ENCODE measurements around the gene CFAP46.

The CFAP46 gene

DNA sequence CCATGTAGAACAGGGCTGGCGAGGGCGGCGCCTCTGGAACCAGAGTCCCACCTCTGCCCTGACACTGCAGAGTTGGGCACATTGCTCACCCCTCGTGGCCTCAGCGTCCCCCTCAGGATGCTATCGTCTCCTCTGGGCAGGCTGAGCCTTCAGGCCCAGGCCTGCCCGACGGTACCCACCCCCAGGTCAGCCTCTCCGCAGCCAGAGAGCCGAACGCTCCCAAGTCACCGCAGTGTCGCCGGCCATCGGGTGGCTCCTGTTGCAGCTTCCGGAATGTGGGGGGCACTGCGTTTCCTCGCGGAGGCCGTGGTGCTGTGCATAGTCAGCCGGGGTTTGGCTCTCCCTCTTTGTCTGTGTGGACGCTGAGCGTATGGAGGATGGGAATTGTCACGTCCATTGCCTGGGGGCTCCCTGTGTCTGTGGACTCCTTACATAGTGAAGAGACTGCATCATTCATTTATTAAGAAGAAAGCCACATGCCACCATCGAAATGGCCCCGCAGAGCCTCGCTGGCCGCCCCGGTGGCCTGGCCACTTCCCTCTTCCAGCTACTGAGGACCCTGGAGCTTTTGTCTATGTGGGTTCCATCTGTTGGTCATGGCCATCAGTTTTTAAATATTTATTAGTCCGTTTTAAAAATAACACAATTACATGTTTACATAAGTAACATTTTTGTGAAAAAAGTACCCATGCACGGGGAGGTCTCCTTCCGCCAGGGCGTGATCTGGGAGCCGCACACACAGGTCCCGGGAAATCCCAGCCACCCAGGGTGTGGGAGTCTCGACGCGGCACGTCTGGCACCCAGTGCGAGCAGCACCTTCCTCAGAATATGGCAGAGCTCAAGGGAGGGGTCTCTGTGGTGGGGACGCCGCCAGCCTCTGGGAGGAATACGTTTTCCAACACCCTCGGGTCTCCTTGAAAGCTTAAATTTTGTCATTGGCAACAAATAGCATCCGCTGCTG lies 172.0 kb downstream of the CFAP46 start:
- DNase-seq (ENCODE audit: low read depth) = no peak

DNA sequence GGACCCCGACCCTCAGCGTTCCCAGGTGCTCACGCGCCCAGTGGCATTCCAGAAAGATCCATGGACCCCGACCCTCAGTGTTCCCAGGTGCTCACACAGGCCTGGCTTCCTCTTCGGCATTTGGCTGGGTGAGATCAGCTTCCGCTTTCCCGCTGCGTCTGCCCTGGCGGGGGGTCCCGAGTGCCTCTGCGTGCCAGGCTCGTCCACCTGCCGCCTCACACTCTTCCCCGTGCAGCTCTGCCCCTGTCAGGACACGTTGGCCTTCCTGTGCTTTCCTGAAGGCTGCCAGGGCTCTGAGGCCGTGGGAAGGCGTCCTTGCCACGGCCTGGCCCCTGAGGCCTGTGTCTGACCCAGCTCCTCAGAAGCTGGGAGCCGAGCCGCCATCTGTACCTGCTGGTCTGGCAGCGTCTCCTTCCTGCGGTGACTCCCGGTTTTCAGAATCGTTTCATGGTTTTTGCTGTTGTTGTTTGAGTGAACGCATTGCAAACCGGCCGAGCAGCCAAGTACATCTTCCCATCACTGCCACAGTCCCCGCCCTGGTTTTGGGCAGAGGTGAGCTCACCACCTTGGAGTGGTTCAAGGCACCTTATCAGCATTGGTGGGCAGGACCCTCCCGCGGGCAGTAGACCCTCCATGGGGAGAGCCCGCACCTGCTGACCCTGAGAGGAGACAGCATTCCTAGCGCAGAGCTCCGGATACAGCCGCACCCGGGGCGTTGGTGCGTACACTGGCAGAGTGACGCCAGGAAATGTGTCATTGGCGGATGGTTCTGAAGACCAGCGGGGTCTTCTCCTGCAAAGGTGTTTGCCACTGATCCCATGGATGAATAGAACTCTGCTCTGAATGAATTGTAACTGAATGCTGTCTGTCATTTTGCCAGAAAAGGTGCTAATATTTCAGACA lies 173.8 kb downstream of the CFAP46 start:
- DNase-seq (ENCODE audit: low read depth) = no peak

DNA sequence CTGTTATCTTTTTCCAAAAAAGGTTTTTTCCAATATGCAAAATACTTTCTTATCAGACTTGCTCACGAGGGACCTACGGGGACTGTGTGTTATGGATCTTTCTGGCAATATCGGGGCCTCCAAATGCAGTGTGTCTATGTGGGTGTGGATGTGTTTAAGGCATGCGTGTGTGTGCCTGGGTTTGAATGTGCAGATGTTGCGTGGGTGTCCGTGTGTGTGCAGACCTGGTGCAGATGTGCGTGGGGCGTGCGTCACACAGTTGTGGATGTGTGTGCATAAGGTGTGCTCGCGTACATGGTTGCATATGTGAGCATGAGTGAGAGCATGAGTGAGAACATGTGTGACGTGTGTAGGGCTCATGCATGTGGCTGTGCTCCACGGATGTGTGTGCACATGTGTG lies 176.1 kb downstream of the CFAP46 start:
- DNase-seq (ENCODE audit: low read depth) = no peak

DNA sequence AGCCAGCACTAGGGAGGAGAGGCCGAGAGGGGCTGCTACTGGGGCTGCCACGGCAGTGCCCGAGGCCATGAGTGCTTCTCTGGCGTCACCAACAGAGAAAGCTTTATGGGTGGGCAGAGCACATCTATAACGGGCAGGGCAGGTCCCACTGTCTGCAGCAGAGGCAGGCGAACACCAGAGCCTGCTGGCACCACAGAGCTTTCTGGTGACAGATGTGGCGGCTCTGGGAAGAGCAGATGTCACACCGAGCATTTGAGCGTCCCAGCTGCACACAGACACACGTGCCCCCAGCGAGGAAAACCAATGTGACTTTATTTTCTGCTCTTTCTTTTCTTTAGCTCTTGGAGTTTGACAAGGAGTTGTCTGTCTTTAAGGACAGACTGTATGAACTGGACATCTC lies 176.9 kb downstream of the CFAP46 start:
- DNase-seq (ENCODE audit: low read depth) = no peak

DNA sequence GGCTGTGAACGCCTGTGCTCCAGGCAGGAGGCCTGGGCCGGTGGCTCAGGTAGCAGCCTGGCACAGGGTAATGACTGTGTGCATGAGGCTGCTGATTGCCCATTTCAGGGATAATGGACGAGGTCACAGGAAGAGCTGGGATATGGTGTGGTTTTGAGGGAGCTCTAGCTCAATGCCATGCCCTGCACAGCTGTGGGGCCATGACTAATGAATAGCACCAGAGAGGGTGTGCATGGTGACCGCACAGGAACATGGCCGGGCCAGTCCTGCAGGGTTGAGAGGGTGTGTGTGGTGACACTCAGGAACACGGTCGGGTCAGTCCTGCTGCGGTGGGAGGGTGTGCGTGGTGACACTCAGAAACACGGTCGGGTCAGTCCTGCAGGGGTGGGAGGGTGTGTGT lies 178.3 kb downstream of the CFAP46 start:
- no peak for DNase-seq (ENCODE audit: low read depth)

DNA sequence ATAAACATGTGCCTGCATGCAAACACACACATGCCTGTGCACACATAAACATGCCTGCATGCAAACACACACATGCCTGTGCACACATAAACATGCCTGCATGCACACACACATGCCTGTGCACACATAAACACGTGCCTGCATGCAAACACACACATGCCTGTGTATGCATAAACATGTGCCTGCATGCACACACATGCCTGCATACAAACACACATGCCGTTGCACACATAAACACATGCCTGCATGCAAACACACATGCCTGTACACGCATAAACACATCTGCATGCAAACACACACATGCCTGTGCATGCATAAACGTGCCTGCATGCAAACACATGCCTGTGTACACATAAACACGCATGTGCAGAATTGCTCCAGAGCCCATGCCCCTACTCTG lies 178.8 kb downstream of the CFAP46 start:
- no peak for DNase-seq (ENCODE audit: low read depth)

DNA sequence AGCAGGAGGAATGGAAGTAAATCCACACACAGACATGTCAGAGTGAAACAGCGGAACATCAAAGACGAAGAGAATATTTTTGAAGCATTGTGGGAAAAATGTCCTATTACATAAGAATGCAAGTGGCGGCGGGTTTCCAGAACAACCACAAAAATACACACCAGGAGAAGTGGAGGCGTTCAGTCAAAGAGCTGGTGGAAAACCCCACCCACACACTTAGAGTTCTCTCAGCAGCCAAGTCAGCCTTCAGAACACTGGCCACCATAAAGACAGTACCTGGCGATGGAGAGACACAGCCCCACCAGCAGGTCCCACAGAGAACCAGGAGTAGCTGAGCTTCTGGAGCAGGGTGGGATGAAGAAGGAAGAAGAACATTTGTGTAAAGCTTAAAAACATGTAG lies 180.1 kb downstream of the CFAP46 start:
- DNase-seq (ENCODE audit: low read depth) = no peak

DNA sequence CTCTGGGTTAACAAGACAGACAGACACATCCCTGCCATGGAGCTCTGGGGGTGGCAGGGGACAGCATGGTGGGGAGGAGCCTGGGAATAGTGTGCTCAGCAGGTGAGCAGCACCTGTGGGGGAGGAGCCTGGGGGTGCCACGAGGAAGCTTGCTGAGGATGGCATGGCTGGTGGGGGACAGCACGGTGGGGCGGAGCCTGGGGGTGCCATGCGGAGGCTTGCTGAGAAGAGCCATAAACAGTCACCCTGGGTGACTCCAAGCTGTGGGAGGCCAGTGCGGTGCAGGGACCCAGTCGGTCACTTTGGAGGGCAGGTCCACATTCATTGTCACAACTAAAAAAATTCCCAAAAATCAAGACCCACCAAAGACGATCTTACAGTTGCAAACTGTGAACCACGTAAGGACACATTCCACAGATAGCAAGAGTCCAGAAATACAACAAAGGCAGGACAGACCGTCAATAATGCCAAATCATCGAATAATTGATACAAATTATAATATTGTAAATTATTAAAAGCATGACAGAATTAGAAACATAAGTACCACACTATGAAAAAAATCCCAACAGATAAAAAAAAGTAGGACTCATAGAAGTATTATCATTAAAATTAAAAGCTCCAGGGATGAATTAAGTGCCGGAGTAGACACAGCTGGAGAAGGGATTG lies 180.8 kb downstream of the CFAP46 start:
- no peak for DNase-seq (ENCODE audit: low read depth)

DNA sequence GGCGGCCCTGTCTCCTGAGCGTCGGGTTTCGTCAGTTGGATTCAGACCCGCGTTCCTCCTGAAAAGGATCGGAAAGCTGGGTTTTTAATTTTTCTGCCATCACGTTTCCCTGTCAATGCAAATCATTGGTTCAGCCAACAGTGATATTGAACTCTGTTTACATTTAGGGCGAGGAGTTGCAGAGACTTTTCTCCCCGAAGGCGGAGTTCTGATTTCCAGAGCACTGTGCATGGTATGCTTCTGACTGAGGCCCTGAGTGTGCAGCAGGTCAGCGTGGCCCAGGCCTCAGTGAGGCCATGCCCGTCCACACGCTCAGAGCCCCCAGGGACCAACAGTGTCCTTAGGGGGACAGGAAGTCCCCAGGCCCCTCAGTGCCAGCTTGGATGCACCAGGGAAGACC lies 183.5 kb downstream of the CFAP46 start:
- DNase-seq (ENCODE audit: low read depth) = no peak

All from non-pigmented ciliary epithelial cell (primary cell).